ENCODE data around the gene NT5C1A.
A peak's percentile ranks its signal among the peaks of the same experiment; 100 is the strongest.

Gene NT5C1A

DNA sequence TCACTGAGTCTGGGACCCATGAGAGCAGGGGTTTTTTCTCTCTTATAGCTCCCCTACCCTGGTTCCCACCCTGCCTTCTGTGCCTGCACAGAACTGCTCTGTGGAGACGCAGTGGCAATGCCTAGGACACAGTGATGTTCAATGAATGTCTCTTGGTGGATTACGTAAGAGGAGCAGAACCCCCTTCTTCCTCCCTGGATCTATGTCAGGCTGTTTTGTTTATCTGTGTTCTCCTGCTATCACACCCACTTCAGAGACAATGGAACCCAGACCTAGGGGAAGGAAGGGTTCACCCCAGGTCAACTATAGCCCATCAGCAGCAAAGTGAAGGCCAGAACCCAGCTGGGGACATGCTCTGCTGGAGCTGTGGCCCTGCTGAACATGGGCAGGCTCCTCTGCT, 17.3 kb upstream of the NT5C1A start:
- no peak for DNase-seq

DNA sequence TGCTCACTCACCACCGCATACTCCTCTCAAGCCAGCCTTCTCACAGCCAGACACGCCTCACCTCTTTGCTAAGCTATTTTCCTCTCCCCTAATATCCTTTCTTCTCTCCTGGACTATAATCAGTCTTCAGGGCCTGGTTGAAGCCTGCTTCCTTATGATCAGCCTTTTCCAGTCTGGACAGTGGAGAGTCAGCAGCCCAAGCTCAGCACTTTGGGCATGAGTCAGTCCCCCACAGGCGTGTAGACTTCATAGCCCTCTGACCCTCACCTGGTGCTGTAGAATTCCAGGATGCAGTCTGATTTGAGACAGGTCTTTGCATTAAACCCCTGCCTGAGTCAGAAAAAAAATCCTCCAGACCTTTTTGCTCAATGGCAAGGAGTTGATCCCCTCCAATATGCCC, 16.8 kb upstream of the NT5C1A start:
- DNase-seq: no peak

- no peak for DNase-seq
These were observed 15.3 kb upstream of the NT5C1A start for GRCh38 chr1:39687243-39687642.

DNA sequence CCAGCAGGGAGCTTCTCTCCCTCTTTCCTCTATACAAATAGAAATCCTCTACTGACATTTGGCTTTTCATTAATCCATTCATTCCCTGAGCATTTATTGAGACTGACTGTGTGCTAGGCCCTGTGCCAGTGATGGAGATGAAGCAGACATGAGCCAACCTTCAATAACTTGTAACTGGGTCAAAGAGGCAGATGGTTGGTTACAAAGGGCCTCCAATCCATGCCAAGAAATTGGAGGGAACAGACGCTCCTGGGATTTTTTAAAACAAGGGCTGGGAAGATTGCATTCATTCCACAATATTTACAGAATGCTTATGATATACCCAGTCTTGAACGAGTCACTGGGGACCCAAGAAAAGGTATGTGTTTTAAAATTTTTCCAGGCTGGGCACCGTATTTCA, 13.2 kb upstream of the NT5C1A start:
- DNase-seq: no peak

DNA sequence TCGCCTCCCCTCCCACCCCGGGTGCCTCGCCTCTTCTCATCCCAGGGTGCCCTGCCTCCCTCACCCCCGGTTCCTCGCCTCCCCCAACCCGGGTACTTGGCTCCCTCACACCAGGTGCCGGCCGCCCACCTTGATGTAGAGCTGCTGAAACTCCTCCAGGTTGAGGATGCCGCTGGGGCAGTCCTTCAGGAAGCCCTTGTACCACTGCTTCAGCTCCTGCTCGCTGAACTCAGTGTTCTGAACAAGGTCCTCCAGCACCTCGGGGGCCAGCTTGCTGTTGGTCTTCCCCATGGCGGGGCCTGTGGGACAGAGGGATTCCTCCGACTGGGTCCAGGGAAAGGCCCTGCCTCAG, 12.4 kb upstream of the NT5C1A start:
- DNase-seq: no peak

DNA sequence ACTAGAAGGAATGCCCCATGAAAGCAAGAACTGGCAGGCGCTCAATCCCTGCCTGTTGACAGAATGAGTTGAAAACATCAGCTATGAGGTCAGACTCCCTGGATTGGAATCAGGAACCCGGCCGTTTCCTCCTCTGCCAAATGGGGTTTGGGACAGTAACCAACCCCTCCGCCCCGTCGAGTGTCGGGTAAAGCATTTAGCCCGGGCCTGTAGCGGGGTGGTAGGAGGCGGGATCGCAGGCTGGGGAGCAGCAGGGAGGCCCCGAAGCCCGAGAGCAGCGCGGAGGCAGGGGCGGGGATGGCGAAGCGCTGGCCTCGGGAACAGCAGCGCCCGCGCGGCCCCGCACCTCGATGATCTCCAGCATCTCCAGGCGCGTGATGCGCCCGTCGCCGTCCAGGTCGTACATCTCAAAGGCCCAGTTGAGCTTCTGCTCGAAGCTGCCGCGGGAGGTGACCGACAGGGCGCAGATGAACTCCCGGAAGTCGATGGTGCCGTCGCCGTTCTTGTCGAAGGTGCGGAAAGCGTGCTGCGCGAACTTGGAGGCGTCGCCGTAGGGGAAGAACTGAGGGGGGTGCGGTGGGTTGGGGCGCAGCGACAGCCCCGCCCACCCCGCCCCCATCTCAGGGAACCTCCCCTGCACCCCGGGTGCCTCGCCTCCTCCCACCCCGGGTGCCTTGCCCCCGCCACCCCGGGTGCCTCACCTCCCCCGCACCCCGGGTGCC, 11.8 kb upstream of the NT5C1A start:
- no peak for DNase-seq

GRCh38 chr1:39681999-39682398, 10.1 kb upstream of the NT5C1A start:
- no peak for DNase-seq

DNA sequence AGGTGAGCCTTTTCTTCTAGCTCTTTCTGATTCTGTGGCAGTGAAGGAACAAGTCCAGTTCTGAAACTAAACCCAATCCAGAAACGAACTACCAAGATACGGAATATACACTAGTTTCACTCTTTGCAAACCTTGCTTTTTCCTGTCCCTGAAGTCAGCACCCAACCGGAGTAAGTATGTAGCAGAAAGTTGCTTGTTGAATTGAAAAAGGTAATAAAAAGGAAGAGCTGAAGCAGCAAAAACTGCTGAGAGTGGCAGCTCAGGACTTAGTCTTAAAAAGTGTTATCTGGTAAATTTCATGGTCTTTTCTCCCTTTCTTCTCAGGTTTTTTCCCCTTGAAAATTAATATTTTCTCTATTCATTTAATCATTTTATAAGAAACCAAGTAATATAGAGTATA, 9.4 kb upstream of the NT5C1A start:
- no peak for DNase-seq

GRCh38 chr1:39680751-39681150, 8.8 kb upstream of the NT5C1A start:
- DNase-seq: no peak

DNA sequence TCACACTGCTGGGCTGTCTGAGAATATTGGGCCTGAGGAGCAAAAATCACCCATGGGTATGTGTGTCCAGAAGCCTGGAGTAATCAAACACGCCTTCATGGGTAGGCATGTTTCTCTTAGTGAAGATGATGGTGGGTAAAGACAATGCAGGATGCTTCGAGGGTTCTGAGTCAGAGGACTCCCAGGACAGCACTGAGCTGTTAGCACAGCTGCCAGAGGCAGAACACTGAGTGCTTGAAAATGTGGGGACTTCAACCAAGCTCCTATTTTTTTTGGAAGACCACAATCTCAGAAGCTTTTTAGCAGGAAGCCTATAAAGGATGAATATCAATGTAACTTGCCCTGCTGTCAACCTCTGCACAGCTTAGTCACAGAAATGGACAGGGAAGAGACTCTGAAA, 7.9 kb upstream of the NT5C1A start:
- no peak for DNase-seq

GRCh38 chr1:39678889-39679288, 7.0 kb upstream of the NT5C1A start:
- DNase-seq: no peak

DNA sequence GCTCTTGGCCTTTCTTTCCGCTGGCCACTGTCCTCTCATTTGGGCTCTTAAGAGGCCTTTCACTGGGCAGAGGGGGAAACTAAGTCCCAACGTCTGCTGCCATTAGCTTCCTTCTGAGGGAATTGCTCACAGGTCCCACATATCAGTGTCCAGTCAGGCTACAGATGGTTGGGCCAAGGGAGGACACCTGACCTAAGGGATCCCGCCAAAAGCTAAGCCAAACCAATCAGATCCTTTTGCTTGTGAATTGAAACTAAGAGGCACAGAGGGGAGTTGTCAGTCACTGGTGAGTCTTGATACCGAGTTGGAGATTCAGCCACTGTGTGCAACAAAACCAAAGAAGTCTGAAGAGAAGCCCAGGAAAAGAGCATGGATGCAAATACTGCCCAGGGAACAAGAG, 5.7 kb upstream of the NT5C1A start:
- DNase-seq: no peak

- no peak for DNase-seq
These were observed 5.1 kb upstream of the NT5C1A start for GRCh38 chr1:39676948-39677548.

DNA sequence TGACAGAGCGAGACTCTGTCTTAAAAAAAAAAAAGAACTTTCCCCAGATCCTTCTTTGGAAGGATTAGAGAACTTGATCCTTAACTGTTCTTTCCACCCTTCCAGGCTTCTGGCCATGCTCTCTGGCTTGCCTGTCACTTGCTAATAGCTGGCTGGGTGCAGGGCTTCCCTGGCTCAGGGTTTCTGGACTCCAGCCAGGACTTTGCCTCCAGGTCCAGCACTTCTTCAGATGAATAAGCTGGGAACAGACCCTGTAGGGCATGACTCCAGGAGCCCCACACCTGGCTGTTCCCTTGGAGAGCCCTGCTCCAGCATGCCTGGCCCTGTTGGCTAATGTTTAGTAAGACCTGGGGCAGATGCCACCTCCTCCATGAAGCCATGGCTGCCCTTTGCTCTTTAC, 3.3 kb upstream of the NT5C1A start:
- no peak for DNase-seq

DNA sequence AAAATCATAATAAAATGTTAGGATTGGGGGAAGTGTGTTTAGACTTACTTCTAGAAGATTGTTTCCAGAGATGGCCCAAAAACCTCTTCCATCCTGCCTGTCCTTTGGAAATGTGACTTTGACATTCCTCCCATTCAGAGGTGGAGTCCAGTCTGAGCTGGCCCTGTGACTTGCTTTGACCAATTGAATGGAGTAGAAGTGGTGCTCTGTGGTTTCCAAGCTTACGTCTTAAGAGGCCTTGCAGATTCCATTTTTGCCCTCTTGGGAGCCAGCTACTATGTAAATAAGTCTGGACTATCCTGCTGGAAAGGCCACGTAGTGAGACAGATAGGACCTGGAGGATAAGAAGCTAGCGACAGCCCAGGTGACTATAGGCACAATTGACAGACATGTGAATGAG, 1.3 kb upstream of the NT5C1A start:
- DNase-seq: no peak

- DNase-seq: peak; percentile 58
These were observed 642 bp upstream of the NT5C1A start for GRCh38 chr1:39672551-39672947.

GRCh38 chr1:39671433-39671792, 494 bp downstream of the NT5C1A start:
- no peak for DNase-seq

- DNase-seq: no peak
These were observed 1.2 kb downstream of the NT5C1A start for GRCh38 chr1:39670689-39671088.

DNA sequence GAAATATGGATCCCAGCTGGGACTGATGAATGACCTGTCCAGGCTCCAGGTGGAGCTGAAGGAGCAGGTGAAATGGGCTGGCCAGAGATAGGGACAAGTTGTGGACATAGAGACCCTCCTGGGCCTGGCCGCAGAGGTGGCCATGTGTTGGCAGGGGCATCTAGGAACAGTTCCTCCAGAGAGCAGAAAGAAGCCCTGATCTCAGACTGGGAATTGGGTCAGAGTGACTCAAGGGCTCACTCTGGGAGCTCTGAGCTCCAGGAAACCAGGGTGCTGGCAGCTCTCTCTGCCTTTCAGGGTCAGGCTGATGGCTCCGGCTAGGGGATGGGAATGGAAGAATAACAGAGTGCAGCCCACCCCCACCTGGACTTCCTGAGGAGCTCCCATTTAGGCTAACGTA, 3.0 kb downstream of the NT5C1A start:
- no peak for DNase-seq

- DNase-seq: no peak
These were observed 3.8 kb downstream of the NT5C1A start for GRCh38 chr1:39668111-39668510.

- DNase-seq: no peak
These were observed 5.1 kb downstream of the NT5C1A start for GRCh38 chr1:39666772-39667171.

DNA sequence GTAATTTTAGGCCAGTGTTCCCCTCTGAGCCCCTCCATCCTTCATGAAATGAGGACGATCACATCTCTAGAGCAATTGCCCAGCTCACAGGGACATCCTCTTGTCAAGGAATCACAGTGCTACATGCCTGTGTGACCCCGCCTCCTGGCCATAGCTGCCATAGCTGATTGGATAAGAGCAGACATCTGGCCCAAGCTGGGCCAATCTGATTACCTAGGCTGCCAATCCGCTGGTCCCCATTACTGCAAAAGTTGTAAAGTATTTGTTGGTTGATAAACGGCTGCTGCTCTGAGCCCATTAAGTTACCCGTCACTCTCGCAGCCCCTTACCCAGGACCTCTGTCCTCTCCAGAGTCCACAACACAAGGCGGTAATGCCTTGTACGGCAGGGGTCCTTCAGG, 8.3 kb downstream of the NT5C1A start:
- peak; percentile 73 for DNase-seq

- DNase-seq: no peak
These were observed 9.0 kb downstream of the NT5C1A start for GRCh38 chr1:39662861-39663260.

GRCh38 chr1:39659538-39659937, 12.4 kb downstream of the NT5C1A start:
- DNase-seq: no peak

- DNase-seq: no peak
These were observed 12.8 kb downstream of the NT5C1A start for GRCh38 chr1:39659110-39659509.
